Activated CD8-positive, alpha-beta memory T cell treated with anti-CD3 and anti-CD28 coated beads, Interleukin-2, amount 10 ng/mL, durations not matched to agents 7 days and 5 days (primary cell): ENCODE results near the gene DYNLT1. TPM values are rescaled to one million over a fixed set of nuclear protein-coding genes. Genes with fewer than 3 reads are reported as not detected.
A peak's percentile ranks its signal among the peaks of the same experiment; 100 is the strongest.
"Not testable (repeated sequence)": the region's sequence is repeated elsewhere in the genome, so short reads cannot be mapped to it uniquely, and the experiment has no call there.

Source experiments
- ATAC-seq: fragments of 150-1000 bp; cut with Tn5 transposase; one replicate; pipeline ENCODE4 v1.10.0; 2021; ENCODE audit warnings: moderate library complexity
- CTCF ChIA-PET: fragments of 350-600 bp; sonication (Branson Sonifier 250); formaldehyde crosslinking; loops from one replicate; lab custom pipeline; 2021; ENCODE audit warnings: antibody characterized with exemption; lab: Charles Lee
- DNase-seq: peaks from one replicate; pipeline ENCODE4 v3.0.0-alpha.2; 2020
- H3K27ac Mint-ChIP-seq: one replicate; pipeline ENCODE4 v1.8.0; 2021; ENCODE audit warnings: mild to moderate bottlenecking, mixed read lengths
- H3K27me3 Mint-ChIP-seq: one replicate; pipeline ENCODE4 v1.8.0; 2021; ENCODE audit warnings: mixed read lengths
- H3K36me3 Mint-ChIP-seq: one replicate; pipeline ENCODE4 v1.8.0; 2021; ENCODE audit warnings: mild to moderate bottlenecking, mixed read lengths
- H3K4me1 Mint-ChIP-seq: one replicate; pipeline ENCODE4 v1.8.0; 2021; ENCODE audit warnings: mixed read lengths
- H3K4me3 Mint-ChIP-seq: one replicate; pipeline ENCODE4 v1.8.0; 2021; ENCODE audit warnings: mild to moderate bottlenecking, moderate library complexity, mixed read lengths
- H3K9me3 Mint-ChIP-seq: one replicate; pipeline ENCODE4 v1.8.0; 2022; ENCODE audit warnings: low read depth, mixed read lengths
- total RNA-seq, 2 experiments: library from RNA; stranded (reverse); gene quantifications; one replicate each; pipeline ENCODE4 v1.2.3, GENCODE V29; 2021

DYNLT1 gene
- total RNA-seq, 2 experiments from 2014 or later = 109 to 120 TPM

- peaks cover 12% of the 10 kb centered on the region for H3K4me1 Mint-ChIP-seq
- ATAC-seq (no peak), DNase-seq (peak; percentile 29)
- CTCF ChIA-PET = interaction anchor here (1.1 to 1.3 kb wide), 2 partner anchors 401 to 408 kb away, joined by 5 read pairs; no protein-coding TSS in a partner anchor
- H3K27me3 Mint-ChIP-seq = no peaks in the 10 kb centered on the region
- no peak overlapping the region for H3K4me3 Mint-ChIP-seq
- peaks cover 35% of the 10 kb centered on the region for H3K36me3 Mint-ChIP-seq
- no peaks in the 10 kb centered on the region for H3K9me3 Mint-ChIP-seq
- no peak overlapping the region for H3K27ac Mint-ChIP-seq
Measured at GRCh38 chr6:158621694-158622544, 22.6 kb downstream of the DYNLT1 start.

GRCh38 chr6:158620963-158621693 lies 23.4 kb downstream of the DYNLT1 start:
- no peak overlapping the region for H3K4me3 Mint-ChIP-seq
- peak; percentile 33 for DNase-seq
- no peaks in the 10 kb centered on the region for H3K27me3 Mint-ChIP-seq
- no peaks in the 10 kb centered on the region for H3K9me3 Mint-ChIP-seq
- H3K4me1 Mint-ChIP-seq = peaks cover 12% of the 10 kb centered on the region
- ATAC-seq = no peak
- peaks cover 38% of the 10 kb centered on the region for H3K36me3 Mint-ChIP-seq
- no peak overlapping the region for H3K27ac Mint-ChIP-seq
- CTCF ChIA-PET = interaction anchor here (1.1 kb wide), 1 partner anchor 407 kb away, joined by 5 read pairs; no protein-coding TSS in a partner anchor

GRCh38 chr6:158619922-158620801 lies 24.4 kb downstream of the DYNLT1 start:
- Mint-ChIP-seq H3K36me3 (peaks cover 39% of the 10 kb centered on the region), H3K4me3 (no peak overlapping the region), H3K27me3 (no peaks in the 10 kb centered on the region), H3K27ac (no peak overlapping the region), H3K9me3 (no peaks in the 10 kb centered on the region), H3K4me1 (peaks cover 12% of the 10 kb centered on the region)
- no peak for DNase-seq
- no peak for ATAC-seq
- CTCF ChIA-PET = no interaction called here

GRCh38 chr6:158618289-158618688 lies 26.3 kb downstream of the DYNLT1 start:
- H3K27ac Mint-ChIP-seq, H3K9me3 Mint-ChIP-seq, CTCF ChIA-PET, H3K4me3 Mint-ChIP-seq, H3K27me3 Mint-ChIP-seq, ATAC-seq, DNase-seq: not testable (repeated sequence)
- peaks cover 47% of the 10 kb centered on the region for H3K36me3 Mint-ChIP-seq
- H3K4me1 Mint-ChIP-seq = peaks cover 12% of the 10 kb centered on the region

- not testable (repeated sequence) for H3K9me3 Mint-ChIP-seq, H3K27ac Mint-ChIP-seq
- H3K36me3 Mint-ChIP-seq = peaks cover 66% of the 10 kb centered on the region
Measured at GRCh38 chr6:158614606-158615005, 29.9 kb downstream of the DYNLT1 start.

GRCh38 chr6:158611541-158612370 lies 32.8 kb downstream of the DYNLT1 start:
- ATAC-seq (no peak), DNase-seq (no peak)
- Mint-ChIP-seq H3K4me1 (no peaks in the 10 kb centered on the region), H3K36me3 (peaks cover 57% of the 10 kb centered on the region), H3K27me3 (no peaks in the 10 kb centered on the region), H3K4me3 (no peak overlapping the region), H3K9me3 (no peaks in the 10 kb centered on the region), H3K27ac (no peak overlapping the region)
- CTCF ChIA-PET = interaction anchor here (1.1 kb wide), 1 partner anchor 44 kb away, joined by 3 read pairs; no protein-coding TSS in a partner anchor

More at GRCh38 chr6:158614606-158615005, 29.9 kb downstream of the DYNLT1 start:
- DNase-seq, H3K4me1 Mint-ChIP-seq, ATAC-seq, H3K4me3 Mint-ChIP-seq, H3K27me3 Mint-ChIP-seq, CTCF ChIA-PET: not testable (repeated sequence)

- H3K36me3 Mint-ChIP-seq = peaks cover 54% of the 10 kb centered on the region
- ATAC-seq (no peak), DNase-seq (no peak)
- H3K27me3 Mint-ChIP-seq = no peaks in the 10 kb centered on the region
- CTCF ChIA-PET = interaction anchor here (1.1 to 1.3 kb wide), 2 partner anchors 10 to 43 kb away, joined by 3 to 5 read pairs; no protein-coding TSS in a partner anchor
- H3K4me1 Mint-ChIP-seq = no peaks in the 10 kb centered on the region
- no peak overlapping the region for H3K27ac Mint-ChIP-seq
- H3K4me3 Mint-ChIP-seq = no peak overlapping the region
- H3K9me3 Mint-ChIP-seq = no peaks in the 10 kb centered on the region
Measured at GRCh38 chr6:158611039-158611438, 33.5 kb downstream of the DYNLT1 start.

- Mint-ChIP-seq H3K27ac (no peak overlapping the region), H3K36me3 (peaks cover 52% of the 10 kb centered on the region), H3K9me3 (no peaks in the 10 kb centered on the region), H3K4me1 (peaks cover under 1% of the 10 kb centered on the region), H3K4me3 (no peak overlapping the region), H3K27me3 (no peaks in the 10 kb centered on the region)
- DNase-seq = peak; percentile 36
- ATAC-seq = no peak
- CTCF ChIA-PET = interaction anchor here (1.3 to 2.0 kb wide), 2 partner anchors 10 to 390 kb away, joined by 5 to 10 read pairs; no protein-coding TSS in a partner anchor
Measured at GRCh38 chr6:158610319-158610968, 34.1 kb downstream of the DYNLT1 start.

- Mint-ChIP-seq H3K4me1 (peaks cover 3% of the 10 kb centered on the region), H3K27ac (no peak overlapping the region), H3K36me3 (peaks cover 47% of the 10 kb centered on the region), H3K27me3 (no peaks in the 10 kb centered on the region), H3K4me3 (no peak overlapping the region), H3K9me3 (no peaks in the 10 kb centered on the region)
- ATAC-seq (no peak), DNase-seq (peak; percentile 27)
- CTCF ChIA-PET = interaction anchor here (1.3 to 2.0 kb wide), 2 partner anchors 9 to 389 kb away, joined by 5 to 10 read pairs; no protein-coding TSS in a partner anchor
Measured at GRCh38 chr6:158609455-158610155, 34.9 kb downstream of the DYNLT1 start.

GRCh38 chr6:158608221-158608620 lies 36.3 kb downstream of the DYNLT1 start:
- Mint-ChIP-seq H3K9me3 (no peaks in the 10 kb centered on the region), H3K4me3 (no peak overlapping the region), H3K36me3 (peaks cover 45% of the 10 kb centered on the region), H3K27ac (no peak overlapping the region), H3K27me3 (no peaks in the 10 kb centered on the region), H3K4me1 (peaks cover 3% of the 10 kb centered on the region)
- CTCF ChIA-PET = interaction anchor here (1.3 kb wide), 1 partner anchor 394 kb away, joined by 3 read pairs; no protein-coding TSS in a partner anchor
- no peak for ATAC-seq
- DNase-seq = peak; percentile 26
